Activated CD8-positive, alpha-beta memory T cell treated with anti-CD3 and anti-CD28 coated beads for 24 hours (primary cell): ENCODE data around the gene VPS16.

Experiments used
- DNase-seq: peaks from one replicate; pipeline ENCODE4 v3.0.0-alpha.2; 2020

VPS16 gene

DNA sequence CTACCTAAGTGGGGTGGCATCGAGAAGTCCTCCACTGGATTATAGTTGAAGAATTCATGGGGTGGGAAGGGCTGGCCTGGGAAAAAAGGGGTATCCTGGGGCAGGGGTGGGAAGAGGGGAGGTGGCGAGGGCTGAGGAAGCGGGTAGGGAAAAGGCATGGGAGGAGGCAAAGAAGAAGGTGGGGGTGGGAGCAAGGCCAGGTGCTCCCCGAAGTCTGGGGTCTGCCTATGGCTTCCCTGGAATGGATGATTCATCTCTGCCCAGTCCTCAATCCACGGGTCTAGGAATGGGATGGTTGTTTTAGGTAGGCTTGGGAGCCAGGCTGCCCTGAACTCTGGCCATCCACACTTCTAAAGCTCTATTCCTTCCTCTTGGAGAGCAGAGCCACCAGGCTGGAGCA, 4.5 kb upstream of the VPS16 start:
- DNase-seq, result no peak

DNA sequence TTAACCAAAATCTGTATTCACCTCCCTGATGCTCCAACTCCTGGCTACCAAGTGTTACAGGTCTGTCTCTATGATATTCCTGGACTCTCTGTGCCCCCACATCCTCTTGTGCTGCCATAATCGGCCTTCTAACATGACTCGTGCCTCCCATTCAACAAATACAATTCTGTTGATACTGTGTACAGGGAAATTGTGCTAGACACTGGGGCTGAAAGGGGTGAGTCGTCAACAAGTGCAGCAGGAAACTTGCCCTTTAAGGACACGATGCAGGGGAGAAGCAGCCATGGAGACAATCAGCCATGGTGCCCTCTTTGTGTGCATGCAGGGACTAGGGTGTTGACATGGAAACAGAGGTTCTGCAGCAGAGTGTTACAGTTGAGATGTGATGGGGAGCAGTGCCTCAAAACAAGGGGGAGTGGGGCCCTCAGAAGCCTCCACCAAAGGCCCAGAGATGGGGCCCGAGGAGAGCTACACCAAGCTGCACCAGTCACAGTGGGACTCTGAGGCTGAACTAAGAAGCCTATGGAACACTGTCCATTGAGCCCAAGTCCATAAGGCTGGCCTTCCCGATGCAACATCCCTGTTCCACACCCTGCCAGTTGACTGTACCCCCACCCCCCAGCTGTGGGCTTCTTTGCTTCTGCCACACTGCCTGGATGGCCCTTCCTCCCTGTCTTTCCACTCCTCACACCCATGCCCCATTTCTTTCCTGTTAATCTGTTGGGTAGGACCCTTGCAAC, 3.2 kb upstream of the VPS16 start:
- DNase-seq, result no peak

DNA sequence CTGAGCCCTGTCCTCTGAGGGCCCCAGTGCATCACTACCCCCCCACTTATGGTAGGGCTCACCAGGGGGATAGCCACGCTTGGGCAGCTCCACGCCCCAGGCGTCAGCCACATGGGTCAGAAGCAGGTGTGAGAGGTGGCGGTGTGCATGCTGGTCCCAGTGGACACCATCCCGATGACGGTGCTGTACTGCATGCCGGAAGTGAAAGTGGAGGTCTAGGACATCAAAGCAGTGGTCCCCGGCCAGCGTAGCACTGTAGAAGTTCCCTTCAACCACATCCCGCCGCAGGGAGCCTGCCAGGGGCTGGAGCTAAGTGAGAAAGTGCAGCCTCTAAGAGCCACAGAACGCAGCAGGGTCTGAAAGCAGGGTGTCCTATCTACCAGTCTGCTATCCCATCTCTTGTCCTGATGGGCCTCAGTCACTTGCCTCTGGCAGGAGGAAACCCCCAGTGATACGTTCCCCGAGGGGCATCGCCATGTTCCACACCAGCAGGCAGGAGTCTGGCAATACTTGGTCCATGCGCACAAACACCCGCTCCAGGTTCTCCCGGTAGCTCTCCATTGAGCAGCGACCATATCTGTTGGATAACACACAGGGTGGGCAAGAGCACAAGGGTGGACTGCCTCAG, 2.3 kb upstream of the VPS16 start:
- DNase-seq, result peak; percentile 55

DNA sequence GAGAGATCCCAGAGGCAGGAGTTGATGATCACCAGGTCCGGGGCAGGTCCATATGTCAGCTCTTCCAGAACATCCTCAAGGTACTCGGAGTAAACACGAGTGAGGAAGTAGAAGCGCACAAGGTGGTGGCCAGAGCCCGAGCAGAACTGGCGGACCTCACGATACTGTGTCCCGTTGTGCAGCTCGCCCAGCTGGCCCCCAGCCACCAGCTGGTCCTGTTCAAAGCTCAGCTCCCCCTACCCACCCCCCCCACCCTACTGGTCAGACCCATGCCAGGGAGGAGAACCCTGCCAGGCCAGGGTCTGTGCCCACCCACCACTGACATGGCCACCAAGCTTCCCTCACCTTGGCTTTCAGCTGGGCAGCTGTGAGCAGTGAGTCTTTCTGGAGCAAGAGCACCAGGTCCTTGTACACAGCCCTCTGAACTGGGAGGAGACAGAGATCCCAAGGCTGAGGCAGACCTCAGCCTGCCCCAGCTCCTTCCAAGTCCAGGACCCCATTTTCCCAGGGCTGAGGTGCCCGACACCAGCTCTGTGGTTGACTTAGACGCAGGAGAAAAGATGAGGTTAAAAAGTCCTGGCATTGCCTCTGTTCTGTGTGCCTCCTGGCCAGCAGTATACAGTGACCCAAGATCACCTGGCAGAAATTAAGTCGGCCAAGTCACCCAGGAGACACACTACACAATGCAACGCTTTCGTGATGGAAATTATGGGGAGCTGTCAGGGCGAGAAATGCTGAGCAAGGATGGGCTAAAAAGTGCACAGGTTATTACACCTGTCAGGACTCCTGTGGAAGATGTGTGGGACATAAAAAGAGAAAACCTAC, 1.5 kb upstream of the VPS16 start:
- DNase-seq, result no peak

DNA sequence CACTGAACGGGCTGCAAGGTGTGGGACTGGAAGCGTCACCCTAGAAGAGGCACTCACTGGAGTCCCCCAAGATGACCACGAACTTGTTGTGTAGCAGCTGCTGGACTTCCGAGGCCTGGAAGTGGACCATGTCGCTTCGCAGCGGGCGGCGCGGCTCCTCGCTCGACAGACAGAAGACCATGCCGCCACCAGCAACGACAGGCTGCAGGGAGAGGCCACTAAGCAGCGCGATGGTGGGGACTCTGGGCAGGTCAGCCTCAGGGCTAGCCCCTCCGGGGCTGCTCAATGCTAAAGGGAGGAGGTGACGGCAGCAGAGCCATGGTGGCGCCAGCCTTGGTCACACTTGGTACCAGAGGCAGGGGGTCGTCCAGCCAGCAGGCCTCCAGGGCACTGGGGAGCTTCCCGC, 810 bp upstream of the VPS16 start:
- no peak for DNase-seq

DNA sequence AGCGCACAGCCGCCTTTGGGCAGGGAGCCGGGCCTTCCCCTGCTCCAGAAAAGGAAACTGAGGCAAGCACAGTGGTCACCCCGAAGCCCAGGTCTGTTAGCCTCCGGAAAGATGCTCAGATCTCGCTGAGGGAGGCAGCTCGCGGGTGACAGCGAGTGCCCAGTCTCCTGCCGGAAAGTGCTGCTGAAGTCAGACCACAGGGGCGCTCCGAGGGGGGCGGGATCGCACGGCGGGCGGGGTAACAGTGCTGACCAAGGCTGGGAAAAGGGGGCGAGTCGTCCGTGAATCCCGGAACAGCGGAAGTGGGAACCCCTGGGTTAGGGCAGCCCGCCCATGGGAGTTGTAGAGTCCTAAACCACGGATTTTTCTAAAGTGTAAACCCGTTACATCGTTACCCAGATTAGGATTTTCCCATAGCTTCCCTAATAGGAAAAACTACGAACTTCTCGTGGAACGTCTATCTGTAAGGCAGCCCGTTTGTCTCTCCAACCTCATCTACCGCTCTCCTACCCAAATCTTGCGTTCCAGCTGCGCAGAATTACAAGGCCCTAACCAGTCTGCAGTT, 504 bp downstream of the VPS16 start:
- DNase-seq, result no peak

DNA sequence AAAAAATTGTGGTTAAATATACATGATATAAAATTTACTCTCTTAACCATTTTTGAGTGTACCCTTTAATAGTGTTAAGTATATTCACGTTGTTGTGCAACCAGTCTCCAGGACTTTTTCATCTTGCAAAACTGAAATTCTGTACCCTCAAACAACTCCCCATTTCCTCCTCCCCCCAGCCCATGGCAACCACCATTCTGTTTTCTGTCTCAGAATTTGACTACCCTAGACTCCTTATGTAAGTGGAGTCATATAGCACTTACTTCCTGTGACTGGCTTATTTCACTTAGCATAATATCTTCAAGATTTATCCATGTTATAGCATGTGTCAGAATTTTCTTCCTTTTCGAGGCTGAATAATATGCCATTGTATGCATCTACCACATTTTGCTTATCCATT, 5.1 kb downstream of the VPS16 start:
- DNase-seq, result no peak

DNA sequence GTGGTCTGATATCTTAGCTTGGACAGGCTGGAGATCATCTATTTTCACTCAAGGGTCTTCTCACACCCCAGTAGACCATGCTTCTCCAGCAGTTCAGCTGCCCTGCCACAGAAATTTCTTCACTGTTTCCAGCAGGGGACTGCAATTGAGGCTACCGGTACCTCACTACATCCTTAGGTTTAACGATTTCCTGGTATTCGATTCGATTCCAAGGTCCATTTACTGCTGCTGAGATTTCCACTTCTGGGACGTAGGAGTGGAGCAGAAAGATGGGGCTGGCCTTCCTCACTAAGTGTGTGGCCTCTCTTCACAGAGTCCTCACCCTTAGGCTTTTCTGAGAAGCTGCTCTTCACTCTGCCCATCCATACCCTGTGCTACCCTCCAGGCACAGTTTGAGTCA, 6.2 kb downstream of the VPS16 start:
- DNase-seq, result no peak

DNA sequence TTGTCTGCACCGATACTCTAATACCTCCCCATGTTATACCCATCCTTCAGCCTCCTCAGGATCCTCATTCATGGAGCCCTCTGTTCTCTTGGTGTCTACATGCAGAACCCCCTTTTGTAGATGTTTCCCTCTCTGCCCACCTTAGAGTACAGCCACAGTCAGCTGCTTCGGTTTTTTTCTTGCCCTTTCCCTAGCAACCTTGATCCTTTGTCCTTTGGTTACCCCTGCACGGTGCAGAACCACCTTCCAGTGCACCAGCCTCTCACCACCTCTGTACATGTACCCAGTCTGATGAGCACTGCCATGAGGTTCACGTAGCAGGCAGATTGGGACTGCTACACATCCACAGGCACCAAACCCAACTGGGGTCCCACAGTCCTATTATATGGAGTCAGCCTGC, 7.3 kb downstream of the VPS16 start:
- DNase-seq, result no peak

DNA sequence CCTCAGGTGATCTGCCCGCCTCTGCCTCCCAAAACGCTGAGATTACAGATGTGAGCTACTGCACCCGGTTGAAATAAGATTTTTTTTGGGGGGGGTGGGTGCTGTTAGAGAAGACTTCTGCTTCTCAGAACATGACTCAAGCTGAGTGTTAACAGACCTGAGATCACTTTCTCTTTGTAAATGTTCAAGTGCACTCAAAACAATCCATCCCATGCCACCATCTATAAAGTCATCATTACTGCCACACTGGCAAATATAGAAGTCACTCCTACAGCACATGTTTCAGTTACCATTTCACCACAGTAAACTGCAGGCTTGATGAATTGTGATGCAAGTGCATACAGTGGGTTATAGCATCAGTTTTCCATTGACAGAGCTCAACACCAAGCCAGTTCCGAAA, 9.0 kb downstream of the VPS16 start:
- no peak for DNase-seq

DNA sequence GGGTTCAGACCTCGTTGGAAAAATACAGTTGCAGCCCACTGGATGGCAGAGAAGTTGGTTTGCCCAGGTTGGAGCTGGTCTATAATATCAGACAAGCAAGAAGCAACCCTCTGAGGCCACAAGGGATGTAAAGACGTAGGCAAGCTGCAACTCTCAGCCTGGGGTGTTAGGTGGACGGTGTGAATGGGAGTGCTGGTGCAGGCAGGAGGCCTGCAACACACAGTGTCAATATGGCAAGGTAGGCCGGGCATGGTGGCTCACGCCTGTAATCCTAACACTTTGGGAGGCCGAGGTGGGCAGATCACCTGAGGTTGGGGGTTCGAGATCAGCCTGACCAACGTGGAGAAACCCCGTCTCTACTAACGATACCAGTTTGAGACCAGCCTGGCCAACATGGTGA, 10.5 kb downstream of the VPS16 start:
- peak; percentile 53 for DNase-seq

DNA sequence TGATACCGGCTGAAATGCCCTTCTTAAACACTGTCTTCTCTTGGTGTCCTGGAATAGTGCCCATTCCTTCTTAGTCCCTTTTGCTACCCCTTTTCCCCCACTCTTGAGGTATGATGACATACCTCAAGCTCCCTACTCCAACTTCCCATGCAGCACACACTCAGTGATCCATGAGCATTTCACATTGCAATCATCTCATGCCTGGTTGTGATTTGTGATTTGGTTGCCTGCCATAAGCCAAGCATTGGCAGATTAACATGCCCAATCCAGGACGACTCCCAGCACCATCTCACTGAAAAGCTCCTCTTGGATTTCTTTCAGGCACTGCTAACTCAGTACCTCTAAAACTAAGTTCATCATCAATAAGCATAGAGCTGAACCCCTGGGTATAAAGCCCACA, 18.0 kb downstream of the VPS16 start:
- DNase-seq, result no peak

DNA sequence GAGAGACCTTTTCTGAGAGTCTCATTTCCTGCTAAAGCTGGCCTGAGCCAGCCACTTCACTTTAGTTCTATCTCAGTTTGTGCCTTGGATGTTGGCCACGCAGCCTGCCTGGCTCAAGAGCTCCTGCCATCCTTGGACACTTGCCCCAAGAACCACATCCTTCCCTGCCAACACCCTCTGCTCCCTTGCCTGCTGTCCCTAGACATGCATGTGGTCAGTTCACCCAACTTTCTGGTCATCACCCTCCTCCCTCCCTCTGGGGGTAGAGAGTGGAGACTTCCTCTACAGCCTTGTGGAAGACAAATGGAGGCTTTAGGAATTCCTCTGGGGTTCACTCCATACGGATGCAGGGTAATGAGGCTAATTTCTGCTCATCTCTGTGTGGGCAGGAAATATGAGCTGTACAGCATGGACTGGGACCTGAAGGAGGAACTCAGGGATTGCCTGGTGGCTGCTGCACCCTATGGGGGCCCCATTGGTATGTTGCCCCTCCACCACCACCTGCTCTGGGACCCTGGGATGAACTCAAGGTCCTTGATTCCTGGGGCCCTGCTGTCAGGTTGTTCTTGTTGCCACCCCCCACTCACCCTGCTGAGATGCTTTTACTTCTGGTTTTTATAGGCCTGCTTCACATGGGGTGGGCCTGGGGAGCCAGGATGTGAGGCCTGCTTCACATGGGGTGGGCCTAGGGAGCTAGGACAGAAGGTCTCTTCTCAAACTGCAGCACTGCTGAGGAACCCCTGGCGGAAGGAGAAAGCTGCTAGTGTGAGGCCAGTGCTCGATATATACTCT, 19.0 kb downstream of the VPS16 start:
- DNase-seq, result no peak

DNA sequence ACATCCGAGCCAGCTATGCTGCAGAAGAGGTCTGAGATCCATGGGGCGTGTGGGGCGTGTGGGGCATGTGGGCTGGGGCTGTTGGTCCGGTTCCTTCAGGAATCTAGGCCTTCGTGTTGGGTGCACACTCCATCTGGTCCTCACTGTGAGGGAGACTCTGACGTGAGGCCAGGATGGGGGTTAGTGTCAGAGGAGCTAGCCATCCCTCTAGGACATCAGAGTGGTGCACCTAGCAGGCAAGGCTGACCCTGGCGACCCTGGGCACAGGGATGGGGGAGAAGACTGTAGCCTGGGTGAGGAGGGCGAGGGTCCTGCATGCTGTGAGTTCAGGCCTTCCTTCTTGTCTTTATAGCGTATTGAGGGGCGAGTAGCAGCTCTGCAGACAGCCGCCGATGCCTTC, 24.1 kb downstream of the VPS16 start:
- no peak for DNase-seq

DNA sequence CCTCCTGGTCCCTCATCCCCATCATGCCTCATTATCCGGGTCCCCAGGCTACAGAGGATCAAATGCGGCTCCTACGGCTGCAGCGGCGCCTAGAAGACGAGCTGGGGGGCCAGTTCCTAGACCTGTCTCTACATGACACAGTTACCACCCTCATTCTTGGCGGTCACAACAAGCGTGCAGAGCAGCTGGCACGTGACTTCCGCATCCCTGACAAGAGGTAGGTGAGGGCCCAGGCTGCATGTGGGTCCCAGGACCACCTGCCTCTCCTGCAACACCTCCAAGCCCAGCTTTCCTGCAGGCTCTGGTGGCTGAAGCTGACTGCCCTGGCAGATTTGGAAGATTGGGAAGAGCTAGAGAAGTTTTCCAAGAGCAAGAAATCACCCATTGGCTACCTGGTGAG, 24.6 kb downstream of the VPS16 start:
- DNase-seq, result no peak

DNA sequence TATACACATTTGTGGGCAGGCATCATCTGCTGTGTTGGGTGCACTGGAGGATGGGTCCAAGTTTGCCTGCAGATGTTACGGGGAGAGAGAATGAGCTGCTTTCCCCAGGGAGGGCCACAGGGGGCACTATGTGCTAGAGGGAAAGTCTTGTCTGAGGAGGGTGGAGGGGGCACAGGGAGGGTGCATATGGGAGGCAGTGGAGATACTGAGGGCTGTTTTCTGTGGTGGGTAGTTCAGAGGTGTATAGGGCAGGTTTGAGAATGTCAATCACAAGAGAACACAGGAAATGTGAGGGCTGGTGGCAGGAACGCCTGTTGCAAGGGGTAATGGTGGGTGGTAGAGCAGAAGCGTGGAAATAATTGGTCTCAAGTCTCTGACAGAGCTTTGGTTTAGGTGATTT, 25.1 kb downstream of the VPS16 start:
- DNase-seq, result no peak

DNA sequence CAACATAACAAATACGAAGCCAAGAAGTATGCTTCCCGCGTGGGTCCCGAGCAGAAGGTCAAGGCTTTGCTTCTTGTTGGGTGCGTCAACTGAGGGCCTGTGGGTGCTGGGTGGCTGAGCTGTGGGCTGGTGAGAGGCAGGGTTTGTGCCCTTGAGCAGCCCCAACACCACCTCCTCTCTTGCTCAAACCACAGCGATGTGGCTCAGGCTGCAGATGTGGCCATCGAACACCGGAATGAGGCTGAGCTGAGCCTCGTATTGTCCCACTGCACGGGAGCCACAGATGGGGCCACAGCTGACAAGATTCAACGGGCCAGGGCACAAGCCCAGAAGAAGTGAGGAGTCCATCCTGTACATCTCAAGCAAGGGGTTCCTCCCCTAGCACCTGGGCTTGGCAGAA, 25.7 kb downstream of the VPS16 start:
- peak; percentile 68 for DNase-seq

DNA sequence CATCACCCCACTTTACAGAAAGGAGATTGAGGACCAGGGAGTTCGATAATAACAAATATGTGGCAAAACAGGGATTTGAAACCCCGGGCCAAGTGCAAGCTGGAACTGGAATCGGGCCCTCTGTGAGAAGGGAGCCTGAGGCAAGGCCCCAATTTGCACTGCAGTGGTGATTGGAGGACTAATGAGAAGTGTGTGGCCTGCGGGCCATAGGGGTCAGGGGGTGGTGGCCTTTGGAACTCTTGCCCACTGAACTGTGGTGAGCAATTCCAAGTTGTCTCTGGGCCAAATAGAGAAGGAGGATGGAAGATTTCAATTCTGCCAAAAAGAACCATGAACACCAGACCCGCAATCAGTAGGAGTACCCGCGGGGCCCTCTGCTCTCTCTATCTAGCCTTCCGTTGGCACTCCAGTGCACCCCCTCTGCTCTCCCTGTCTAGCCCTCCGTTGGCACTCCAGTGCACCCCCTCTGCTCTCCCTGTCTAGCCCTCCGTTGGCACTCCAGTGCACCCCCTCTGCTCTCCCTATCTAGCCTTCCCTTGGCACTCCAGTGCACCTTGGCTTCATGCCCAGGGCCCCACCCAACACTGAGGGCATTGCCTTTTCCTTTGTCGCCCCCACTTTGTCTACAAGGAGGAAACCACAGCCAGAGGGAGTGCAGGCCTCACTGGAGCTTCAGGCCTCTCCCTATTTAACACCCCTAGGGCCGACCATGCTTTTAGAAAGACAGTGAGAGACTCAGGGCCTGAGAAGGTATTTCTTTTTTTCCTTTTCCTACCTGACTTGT, 26.7 kb downstream of the VPS16 start:
- DNase-seq, result no peak

DNA sequence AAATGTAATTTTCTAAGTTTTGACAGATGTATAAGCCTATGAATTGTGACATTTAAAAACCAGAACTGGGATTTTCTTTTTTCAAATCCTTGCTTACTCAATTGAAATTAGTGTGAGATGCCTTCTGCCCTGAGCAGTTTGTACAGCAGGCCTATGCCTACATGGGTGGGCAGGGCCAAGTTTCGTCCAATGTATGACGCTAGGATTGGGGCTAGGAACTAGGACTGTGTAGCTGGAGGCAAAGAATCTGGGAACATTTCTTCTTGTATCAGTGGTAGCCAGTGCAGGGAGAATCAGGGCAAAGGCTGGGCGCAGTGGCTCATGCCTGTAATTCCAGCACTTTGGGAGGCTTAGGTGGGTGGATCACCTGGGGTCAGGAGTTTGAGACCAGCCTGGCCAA, 28.8 kb downstream of the VPS16 start:
- no peak for DNase-seq

DNA sequence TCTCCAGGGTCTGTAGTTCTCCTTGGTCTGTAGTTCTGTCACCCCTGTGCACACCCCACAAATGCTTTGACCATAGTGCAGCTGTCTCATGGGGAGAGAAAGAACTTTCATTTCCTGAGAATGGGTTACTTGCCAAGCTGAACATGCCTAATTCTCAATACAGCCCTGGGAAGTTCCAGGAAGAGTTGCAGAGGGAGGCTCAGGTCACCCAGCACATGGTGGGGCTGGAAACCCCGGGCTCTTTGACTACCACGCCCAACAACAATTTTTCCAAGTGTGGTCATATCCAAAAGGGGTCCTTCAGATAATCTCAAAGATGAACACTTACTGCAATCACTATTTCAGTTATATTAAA, 30.5 kb downstream of the VPS16 start:
- no peak for DNase-seq

DNA sequence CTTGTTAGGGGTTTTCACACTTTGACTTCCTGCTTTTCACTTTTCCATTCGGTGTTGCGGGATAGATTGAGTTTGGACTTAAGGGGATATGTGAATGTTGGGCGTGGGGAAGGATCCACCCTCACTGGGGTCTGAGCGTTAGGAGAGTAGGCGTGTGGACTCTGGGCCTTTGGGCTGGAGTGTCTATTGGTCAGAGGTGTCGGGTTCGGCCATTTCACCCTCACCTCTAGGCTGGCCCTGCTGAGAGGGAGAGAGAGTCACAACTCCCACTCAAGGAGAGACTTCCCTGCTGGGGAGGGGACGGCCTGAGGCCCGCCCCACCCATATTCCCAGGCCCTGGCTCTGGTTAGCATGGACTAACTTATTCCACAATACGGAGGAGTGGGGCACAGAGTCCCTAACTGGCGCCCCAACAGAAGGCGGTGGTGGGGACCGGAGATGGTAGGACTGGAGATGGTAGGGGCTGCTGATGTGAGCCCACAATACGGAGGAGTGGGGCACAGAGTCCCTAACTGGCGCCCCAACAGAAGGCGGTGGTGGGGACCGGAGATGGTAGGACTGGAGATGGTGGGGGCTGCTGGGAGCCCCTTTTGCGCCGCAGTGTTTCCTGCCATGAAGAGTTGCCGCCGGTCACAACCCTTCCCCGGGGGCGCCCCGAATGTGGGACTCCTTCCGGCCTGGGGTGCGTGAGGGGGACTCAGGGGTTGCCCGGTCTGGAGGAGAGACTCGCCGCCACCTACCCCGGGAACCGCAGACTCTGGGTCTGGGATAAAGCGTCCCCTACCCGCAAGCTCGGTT, 31.3 kb downstream of the VPS16 start:
- DNase-seq, result no peak
